ENCODE results near the gene NFASC.

DNA sequence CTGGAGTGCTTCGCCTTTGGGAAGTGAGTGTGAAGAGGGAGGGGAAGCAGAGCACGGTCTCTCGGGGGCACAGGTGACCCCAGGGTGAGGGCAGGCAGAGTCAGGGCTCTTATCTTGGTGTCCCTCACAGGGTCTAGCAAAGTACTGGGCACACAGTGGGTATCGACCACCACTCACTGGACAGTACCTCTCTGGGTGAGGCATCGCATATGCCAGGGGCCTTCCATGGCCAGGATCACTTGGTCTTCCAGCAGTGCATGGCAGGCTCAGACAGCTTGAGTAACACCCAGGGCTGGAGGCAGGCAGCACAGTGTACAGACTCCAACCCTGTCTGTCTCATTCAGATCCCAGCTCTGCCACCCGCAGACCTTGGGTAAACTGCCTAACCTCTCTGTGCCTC lies 189.0 kb downstream of the NFASC start:
- TF ChIP-seq POLR2A (IDR thresholded peaks at IDR 0.05; ENCODE audit: low read depth, low read length) (no peak), POLR2AphosphoS5 (IDR thresholded peaks at IDR 0.05; ENCODE audit: low read depth, low read length) (no peak), PAX5 (IDR thresholded peaks at IDR 0.05; ENCODE audit: insufficient read depth, low read length, severe bottlenecking) (no peak)
